8988T (cell line): ENCODE results near the gene SORCS2.

Experiments
- DNase-seq: peaks from one replicate; pipeline ENCODE4 v3.0.0; 2011

The SORCS2 gene

GRCh38 chr4:7747062-7747385 is 554.7 kb downstream of the SORCS2 start:
- DNase-seq, result no peak

GRCh38 chr4:7747566-7747965 is 555.2 kb downstream of the SORCS2 start:
- no peak for DNase-seq

- no peak for DNase-seq
These were observed 558.2 kb downstream of the SORCS2 start for GRCh38 chr4:7750523-7750922.

GRCh38 chr4:7750972-7751371 is 558.6 kb downstream of the SORCS2 start:
- no peak for DNase-seq

- DNase-seq, result no peak
These were observed 560.3 kb downstream of the SORCS2 start for GRCh38 chr4:7752649-7753048.

- DNase-seq, result no peak
These were observed 560.9 kb downstream of the SORCS2 start for GRCh38 chr4:7753271-7753670.

GRCh38 chr4:7753931-7754465 is 561.7 kb downstream of the SORCS2 start:
- DNase-seq, result no peak

GRCh38 chr4:7754565-7755262 is 562.4 kb downstream of the SORCS2 start:
- DNase-seq, result no peak

- no peak for DNase-seq
These were observed 563.2 kb downstream of the SORCS2 start for GRCh38 chr4:7755561-7755960.

- DNase-seq, result no peak
These were observed 563.7 kb downstream of the SORCS2 start for GRCh38 chr4:7756071-7756470.

- DNase-seq, result no peak
These were observed 564.4 kb downstream of the SORCS2 start for GRCh38 chr4:7756561-7757355.

GRCh38 chr4:7757501-7758471 is 565.4 kb downstream of the SORCS2 start:
- no peak for DNase-seq

- DNase-seq, result no peak
These were observed 566.1 kb downstream of the SORCS2 start for GRCh38 chr4:7758476-7758875.

GRCh38 chr4:7759216-7759615 is 566.9 kb downstream of the SORCS2 start:
- no peak for DNase-seq

- no peak for DNase-seq
These were observed 567.3 kb downstream of the SORCS2 start for GRCh38 chr4:7759635-7760034.

- DNase-seq, result no peak
These were observed 567.9 kb downstream of the SORCS2 start for GRCh38 chr4:7760228-7760627.

GRCh38 chr4:7760706-7761105 is 568.4 kb downstream of the SORCS2 start:
- no peak for DNase-seq

- no peak for DNase-seq
These were observed 569.0 kb downstream of the SORCS2 start for GRCh38 chr4:7761312-7761711.

- peak; percentile 80 for DNase-seq
These were observed 569.4 kb downstream of the SORCS2 start for GRCh38 chr4:7761720-7762119.

- DNase-seq, result no peak
These were observed 570.2 kb downstream of the SORCS2 start for GRCh38 chr4:7762376-7763030.

GRCh38 chr4:7763106-7763505 is 570.8 kb downstream of the SORCS2 start:
- no peak for DNase-seq

GRCh38 chr4:7763788-7764187 is 571.5 kb downstream of the SORCS2 start:
- no peak for DNase-seq

- DNase-seq, result no peak
These were observed 572.1 kb downstream of the SORCS2 start for GRCh38 chr4:7764466-7764865.
